Amniotic stem cell (primary cell): ENCODE data around the gene S100A12.

ENCODE experiments used
- DNase-seq: peaks from one replicate; lab custom pipeline; 2025; lab: John Stamatoyannopoulos, UW

S100A12 gene

GRCh38 chr1:153368495-153368894 lies 6.9 kb downstream of the S100A12 start:
- no peak for DNase-seq

DNA sequence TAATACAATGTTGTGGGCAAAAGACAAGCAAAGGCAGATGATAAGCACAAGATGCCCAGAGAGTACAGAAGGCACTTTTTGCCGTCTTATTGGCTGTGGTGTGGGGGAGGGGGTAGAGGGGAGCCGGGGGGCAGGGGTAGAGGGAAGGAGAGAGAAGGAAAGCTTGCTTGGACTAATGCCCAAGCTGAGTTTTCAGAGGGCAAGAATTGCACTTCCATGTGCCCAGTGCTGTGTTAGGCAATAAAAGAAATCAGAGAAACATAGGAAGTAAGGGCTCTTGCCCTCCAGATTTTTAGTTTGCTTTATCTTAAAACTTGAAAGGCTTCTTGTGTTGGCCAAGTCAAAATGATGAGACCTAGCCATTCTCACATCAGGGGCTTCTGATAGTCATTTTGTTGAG lies 8.3 kb downstream of the S100A12 start:
- DNase-seq: no peak

DNA sequence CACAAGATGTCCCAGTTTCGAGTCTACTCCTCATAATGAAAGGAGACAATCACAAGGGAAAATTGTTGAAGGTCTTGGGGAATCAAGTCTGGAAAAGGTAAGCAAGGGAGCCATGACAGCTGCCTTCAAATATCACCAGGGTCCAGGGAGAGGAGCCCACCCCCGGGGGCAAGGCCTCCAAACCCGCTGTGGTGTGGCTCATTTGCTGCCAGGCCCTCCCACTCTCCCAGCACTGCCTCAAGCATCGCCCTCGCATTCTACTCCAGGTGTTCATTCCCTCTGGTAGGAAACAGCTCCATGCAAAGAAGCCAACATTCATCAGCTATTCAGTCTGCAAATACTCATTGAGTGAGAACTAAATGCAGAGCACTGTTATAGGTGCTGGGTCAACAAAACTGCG lies 9.2 kb downstream of the S100A12 start:
- DNase-seq: no peak

GRCh38 chr1:153365696-153366095 lies 9.7 kb downstream of the S100A12 start:
- no peak for DNase-seq

DNA sequence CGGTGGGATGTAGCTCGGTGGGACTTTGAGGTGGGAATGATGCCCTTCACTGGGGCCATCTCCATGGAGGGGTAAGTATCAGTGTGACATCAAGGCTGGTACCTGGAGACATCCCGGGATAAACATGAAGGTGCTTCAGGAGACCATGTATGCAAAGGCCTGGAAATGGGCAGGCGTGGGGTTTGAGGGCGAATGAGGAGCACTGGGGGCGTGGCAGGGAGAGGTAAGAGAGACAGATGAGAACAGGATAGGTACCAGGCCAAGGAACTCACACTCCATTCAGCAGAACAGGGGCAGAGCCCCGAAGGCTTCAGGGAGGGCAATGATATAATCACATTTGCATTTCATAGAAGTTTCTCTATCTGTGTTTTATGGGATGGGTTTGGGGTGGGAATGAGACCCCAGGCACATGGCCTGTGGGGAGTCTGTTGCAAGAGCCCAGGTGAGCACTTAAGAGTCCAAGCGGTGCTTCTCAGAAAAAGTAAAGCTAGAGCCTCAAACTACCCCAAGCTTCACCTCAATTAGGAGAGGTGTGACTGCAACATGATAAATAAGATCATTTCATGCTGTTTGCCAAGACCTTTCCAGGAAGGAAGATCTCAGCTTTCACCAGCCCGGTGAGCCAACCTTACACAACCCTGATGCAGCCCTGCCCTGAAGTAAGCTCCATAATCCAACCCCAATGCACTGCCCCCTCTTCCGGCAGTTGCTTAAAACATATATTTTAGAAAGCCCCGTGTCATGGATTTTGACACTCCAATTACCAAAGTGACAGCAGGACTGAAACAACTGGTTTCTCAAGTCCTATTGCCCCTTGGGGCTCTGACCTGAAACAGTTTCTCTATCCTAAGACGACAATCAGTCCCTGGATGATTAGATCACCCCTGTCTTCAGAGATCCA lies 10.4 kb downstream of the S100A12 start:
- no peak for DNase-seq

- DNase-seq: no peak
Measured at GRCh38 chr1:153364156-153364555, 11.3 kb downstream of the S100A12 start.

DNA sequence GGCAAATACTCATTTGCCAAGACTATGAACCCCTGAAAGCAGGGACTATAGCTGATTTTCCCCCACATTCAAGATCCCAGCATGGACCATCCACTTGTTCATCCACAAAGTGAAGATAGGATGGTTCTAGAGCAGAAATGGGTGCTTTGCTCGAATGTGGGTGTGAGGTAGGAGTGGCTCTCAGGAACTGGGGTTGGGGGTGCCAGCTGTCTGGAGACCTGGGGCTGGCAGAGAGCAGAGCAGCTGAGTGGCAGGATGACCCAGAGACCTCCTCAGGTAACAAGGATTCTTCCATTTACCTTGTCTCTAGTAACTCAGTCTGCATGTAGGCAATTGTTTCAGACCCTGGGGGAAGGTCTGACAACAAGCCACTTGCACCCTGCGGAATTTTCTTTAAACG lies 11.8 kb downstream of the S100A12 start:
- DNase-seq: no peak

DNA sequence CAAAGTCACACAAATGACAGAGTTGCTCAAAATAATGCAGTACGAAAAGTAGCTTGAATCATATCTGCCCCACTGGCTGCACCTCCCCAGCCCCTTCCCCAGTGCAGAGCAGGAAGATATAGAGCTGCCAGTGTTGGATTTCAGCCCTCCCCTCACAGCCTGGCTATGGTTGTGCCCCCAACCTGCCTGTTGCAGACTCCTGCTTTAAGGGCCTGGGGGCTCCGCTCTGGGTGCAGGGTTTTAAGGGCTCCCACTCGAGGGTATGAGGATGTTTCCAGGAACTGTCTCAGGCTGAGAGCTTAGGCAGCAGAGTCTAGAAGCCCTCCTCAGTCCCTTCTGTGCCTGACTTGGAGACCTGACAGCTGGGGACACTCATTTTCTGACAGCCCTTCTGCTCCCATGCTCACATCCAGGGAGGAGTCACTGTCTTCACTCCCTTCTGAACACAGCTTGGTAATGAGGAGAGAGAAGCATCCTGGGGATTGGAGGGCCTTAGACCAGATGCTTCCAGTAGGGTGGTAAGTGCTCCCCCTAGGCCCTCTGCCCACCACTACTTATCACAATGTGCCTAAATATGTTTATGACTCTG lies 13.1 kb downstream of the S100A12 start:
- no peak for DNase-seq

- no peak for DNase-seq
Measured at GRCh38 chr1:153361480-153362109, 13.8 kb downstream of the S100A12 start.

DNA sequence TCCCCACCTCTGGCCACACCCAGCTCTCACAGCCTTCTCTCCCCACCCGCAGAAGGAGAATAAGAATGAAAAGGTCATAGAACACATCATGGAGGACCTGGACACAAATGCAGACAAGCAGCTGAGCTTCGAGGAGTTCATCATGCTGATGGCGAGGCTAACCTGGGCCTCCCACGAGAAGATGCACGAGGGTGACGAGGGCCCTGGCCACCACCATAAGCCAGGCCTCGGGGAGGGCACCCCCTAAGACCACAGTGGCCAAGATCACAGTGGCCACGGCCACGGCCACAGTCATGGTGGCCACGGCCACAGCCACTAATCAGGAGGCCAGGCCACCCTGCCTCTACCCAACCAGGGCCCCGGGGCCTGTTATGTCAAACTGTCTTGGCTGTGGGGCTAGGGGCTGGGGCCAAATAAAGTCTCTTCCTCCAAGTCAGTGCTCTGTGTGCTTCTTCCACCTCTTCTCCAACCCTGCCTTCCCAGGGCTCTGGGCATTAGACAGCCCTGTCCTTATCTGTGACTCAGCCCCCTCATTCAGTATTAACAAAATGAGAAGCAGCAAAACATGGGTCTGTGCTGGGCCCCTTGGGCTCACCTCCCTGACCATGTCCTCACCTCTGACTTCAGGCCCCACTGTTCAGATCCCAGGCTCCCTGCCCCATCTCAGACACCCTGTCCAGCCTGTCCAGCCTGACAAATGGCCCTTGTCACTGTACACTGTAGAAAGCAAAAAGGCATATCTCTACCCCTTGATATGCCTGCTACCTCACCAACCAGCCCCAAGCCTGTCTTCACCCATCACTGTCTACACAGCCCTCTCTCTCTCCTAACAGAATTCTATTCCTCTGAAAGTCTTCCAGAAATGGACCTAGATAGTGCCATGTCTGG lies 14.6 kb downstream of the S100A12 start:
- DNase-seq: no peak

GRCh38 chr1:153360190-153360589 lies 15.2 kb downstream of the S100A12 start:
- DNase-seq: no peak

DNA sequence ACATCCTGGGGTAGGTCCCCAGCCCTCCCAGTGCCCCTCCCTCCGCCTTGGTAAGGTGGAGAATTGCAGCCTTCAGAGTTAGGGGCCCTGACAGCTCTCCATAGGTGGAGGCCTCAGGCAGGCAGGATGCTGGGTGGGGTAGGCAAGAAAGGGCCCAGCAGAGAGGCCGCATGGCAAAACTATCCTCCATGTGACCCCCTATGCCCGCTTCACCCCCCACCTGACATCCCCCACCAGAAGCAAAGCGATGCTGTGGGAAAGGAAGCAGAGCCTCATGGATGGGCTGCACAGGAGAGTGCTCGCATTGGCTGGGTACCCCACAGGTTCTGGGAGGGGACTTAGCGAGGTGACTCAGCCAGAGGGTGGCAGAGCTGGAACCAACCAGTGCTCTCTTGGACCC lies 16.2 kb downstream of the S100A12 start:
- DNase-seq: no peak

DNA sequence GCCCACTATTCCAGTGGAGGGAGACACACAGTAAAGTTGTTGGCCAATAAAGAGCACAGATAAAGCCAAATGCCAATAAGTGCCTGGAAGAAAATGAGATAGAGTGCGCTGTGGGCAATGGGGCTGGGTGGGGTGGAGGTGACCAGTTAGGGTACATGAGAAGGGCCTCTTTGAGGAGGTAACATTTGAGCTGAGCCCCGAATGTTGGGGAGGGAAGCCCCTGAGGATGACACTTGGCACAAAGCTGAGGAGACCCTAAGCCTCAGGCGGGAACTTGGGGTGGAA lies 16.8 kb downstream of the S100A12 start:
- no peak for DNase-seq

GRCh38 chr1:153357853-153358690 lies 17.3 kb downstream of the S100A12 start, which contains the start of gene S100A9:
S100A9 (plus strand) TSS chr1:153357854; CDS start chr1:153358284, 430 bp downstream.
- no peak for DNase-seq

DNA sequence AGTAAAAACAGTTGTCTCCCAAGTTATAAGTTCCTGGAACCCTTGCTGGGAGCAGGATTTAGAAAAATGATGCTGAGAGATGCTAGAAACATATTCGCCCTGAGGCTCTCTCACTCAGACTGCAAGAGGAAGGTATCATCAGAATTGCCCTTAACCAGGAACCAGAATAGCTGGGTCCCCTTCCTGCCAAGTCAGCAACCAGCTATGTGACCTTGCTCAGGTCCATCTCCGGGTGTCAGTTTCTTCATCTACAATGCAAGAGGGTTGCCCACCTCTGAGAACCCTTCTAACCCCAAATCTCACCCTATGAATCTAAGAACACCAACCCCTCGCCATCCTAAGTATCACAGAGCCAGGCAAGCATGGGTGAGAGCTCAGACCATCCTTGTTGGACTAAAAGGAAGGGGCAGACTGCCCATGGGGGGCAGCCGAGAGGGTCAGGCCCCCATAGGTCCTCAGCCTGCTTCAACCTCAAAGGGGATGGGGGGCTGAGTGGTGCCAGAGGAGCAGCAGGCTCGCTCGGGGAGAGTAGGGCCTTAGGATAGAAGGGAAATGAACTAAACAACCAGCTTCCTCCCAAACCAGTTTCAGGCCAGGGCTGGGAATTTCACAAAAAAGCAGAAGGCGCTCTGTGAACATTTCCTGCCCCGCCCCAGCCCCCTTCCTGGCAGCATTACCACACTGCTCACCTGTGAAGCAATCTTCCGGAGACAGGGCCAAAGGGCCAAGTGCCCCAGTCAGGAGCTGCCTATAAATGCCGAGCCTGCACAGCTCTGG lies 18.2 kb downstream of the S100A12 start:
- no peak for DNase-seq

- DNase-seq: no peak
Measured at GRCh38 chr1:153356392-153357075, 18.9 kb downstream of the S100A12 start.

GRCh38 chr1:153355445-153356071 lies 19.9 kb downstream of the S100A12 start:
- DNase-seq: no peak

- DNase-seq: no peak
Measured at GRCh38 chr1:153354515-153355193, 20.8 kb downstream of the S100A12 start.
